Keratinocyte (primary cell): Measurements from ENCODE around the gene BLMH. TPM values are rescaled to one million over a fixed set of nuclear protein-coding genes. Genes with fewer than 3 reads are reported as not detected.

Experiments
- DNase-seq: peaks from one replicate; pipeline ENCODE4 v3.0.0-alpha.2; 2011; ENCODE audit warnings: low read depth, missing footprints, low spot score
- FAIRE-seq: peaks from 2 replicates; lab custom pipeline; 2011; peaks lifted over from hg19 to GRCh38; lab: Jason Lieb, UNC
- H2AFZ ChIP-seq: 2 replicates; pipeline ENCODE4 v1.6.0; 2012; ENCODE audit warnings: low read length, control low read depth, inconsistent platforms; ENCODE audit not compliant: control insufficient read depth
- H3K27ac ChIP-seq: 2 replicates; pipeline ENCODE4 v1.5.1; 2011; ENCODE audit warnings: low read length; ENCODE audit not compliant: control insufficient read depth, insufficient read depth
- H3K27me3 ChIP-seq: 3 replicates; pipeline ENCODE4 v1.6.0; 2011; ENCODE audit warnings: low read length; ENCODE audit not compliant: control insufficient read depth, insufficient read depth; ENCODE audit errors: extremely low read depth
- H3K36me3 ChIP-seq, 2 experiments: 2 replicates in 1 of 2; 3 replicates in 1 of 2; pipeline ENCODE4 v1.5.1; 2011; ENCODE audit warnings: low read length in 2 of 2, mild to moderate bottlenecking in 1 of 2; ENCODE audit not compliant: control insufficient read depth in 2 of 2, insufficient read depth in 2 of 2; ENCODE audit errors: extremely low read depth in 1 of 2
- H3K4me1 ChIP-seq: 3 replicates; pipeline ENCODE4 v1.5.1; 2011; ENCODE audit warnings: low read length; ENCODE audit not compliant: control insufficient read depth, insufficient read depth; ENCODE audit errors: extremely low read depth
- H3K4me2 ChIP-seq: 3 replicates; pipeline ENCODE4 v1.6.0; 2011; ENCODE audit warnings: low read depth, low read length; ENCODE audit not compliant: control insufficient read depth, insufficient read depth; ENCODE audit errors: extremely low read depth
- H3K4me3 ChIP-seq, 3 experiments: fragments of 200-600 bp in 1 of 3; sonication (generic) in 1 of 3; 2 replicates in 2 of 3; 3 replicates in 1 of 3; pipeline ENCODE4 v1.5.1; 2011 to 2016; ENCODE audit warnings: low read length in 3 of 3, mild to moderate bottlenecking in 3 of 3, control low read depth in 2 of 3, inconsistent platforms in 1 of 3, low read depth in 1 of 3, mixed read lengths in 1 of 3, mixed run types in 1 of 3, moderate library complexity in 1 of 3; ENCODE audit not compliant: control insufficient read depth in 2 of 3, insufficient read depth in 2 of 3; ENCODE audit errors: extremely low read depth in 1 of 3
- H3K79me2 ChIP-seq: 2 replicates; pipeline ENCODE4 v1.6.0; 2012; ENCODE audit warnings: low read length; ENCODE audit not compliant: control insufficient read depth, insufficient read depth
- H3K9ac ChIP-seq: 3 replicates; pipeline ENCODE4 v1.6.0; 2011; ENCODE audit warnings: low read length; ENCODE audit not compliant: control insufficient read depth, insufficient read depth; ENCODE audit errors: extremely low read depth
- H3K9me1 ChIP-seq: 3 replicates; pipeline ENCODE4 v1.6.0; 2011; ENCODE audit warnings: low read length; ENCODE audit not compliant: control insufficient read depth, insufficient read depth; ENCODE audit errors: extremely low read depth
- H3K9me3 ChIP-seq: 2 replicates; pipeline ENCODE4 v1.5.1; 2012; ENCODE audit warnings: low read depth, low read length; ENCODE audit not compliant: control insufficient read depth
- H4K20me1 ChIP-seq: 3 replicates; pipeline ENCODE4 v1.6.0; 2011; ENCODE audit warnings: low read length; ENCODE audit not compliant: control insufficient read depth, insufficient read depth; ENCODE audit errors: extremely low read depth
- EZH2 ChIP-seq: IDR thresholded peaks from one replicate; pipeline ENCODE4 v1.6.1; 2012; ENCODE audit warnings: inconsistent platforms, mild to moderate bottlenecking, low read length, moderate library complexity
- dilution Hi-C: fragments of 300-500 bp; cut with MboI; formaldehyde crosslinking; loops from one replicate; pipeline ENCODE4 v1.7.0; 2020; ENCODE audit warnings: low sequenced_read_pairs; ENCODE audit not compliant: extremely low pct_ligation_motif_present
- polyA plus RNA-seq, 5 experiments: library from polyadenylated mRNA; depleted of rRNA in 3 of 5; stranded (reverse) in 3 of 5; stranded (forward) in 1 of 5; unstranded in 1 of 5; fragments of >200 nt; gene quantifications; 1 replicate in 1 of 5; 2 replicates in 3 of 5; 3 replicates in 1 of 5; pipeline versions ENCODE4 v1.2.1 to v1.2.3, GENCODE V29; 2011 to 2012; ENCODE audit warnings: missing spikeins in 2 of 5, low read depth in 1 of 5, low replicate concordance in 1 of 5
- TF ChIP-seq, protein P1 (sequence below), 3 experiments: IDR thresholded peaks in 1 of 3; conservative IDR thresholded peaks in 1 of 3; optimal IDR thresholded peaks in 1 of 3; 2 replicates in 2 of 3; 3 replicates in 1 of 3; pipeline versions ENCODE3 to v1.5.1; 2011; ENCODE audit warnings: low read length in 3 of 3, mild to moderate bottlenecking in 3 of 3, moderate library complexity in 2 of 3, control low read depth in 1 of 3, inconsistent platforms in 1 of 3; ENCODE audit not compliant: insufficient read depth in 2 of 3; ENCODE audit errors: extremely low read depth in 1 of 3

Gene BLMH
- polyA plus RNA-seq, 1 donor (not counting 4 experiments of a cell fraction or from before 2014, with no cell fraction given), result 4.2 TPM

DNA sequence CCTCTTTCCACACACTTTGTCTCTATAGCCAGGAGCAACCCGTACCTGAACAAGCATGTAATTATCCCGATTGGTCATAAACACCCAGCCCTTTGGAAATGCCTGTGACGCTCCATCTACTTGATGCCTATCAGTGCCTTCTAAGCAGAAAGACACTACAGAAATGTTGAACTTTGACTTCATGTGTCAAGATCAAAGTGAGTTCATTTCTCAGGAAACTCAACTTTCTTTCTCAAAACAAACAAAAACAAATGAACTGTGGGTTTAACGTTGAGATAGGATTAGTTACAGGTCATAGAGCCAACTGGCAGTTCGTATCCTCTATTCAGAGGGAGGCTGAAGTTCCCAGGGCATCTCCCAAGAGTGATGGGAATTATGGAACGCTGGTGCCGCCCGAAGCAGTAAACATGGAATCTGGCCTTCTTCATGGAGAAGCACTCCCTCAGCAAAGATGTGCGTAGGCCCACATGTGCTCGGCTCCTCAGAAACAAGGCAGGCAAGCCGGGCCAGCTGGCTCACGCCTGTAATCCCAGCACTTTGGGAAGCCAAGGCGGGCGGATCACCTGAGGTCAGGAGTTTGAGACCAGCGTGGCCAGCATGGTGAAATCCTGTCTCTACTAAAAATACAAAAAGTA, 65.7 kb downstream of the BLMH start:
- Histone ChIP-seq H3K4me2 (no peak overlapping the region), H3K9me3 (no peaks in the 10 kb centered on the region), H3K27me3 (peaks cover 12% of the 10 kb centered on the region), H3K4me1 (peaks cover 35% of the 10 kb centered on the region), H4K20me1 (no peaks in the 10 kb centered on the region), H3K9ac (no peak overlapping the region), H3K79me2 (no peaks in the 10 kb centered on the region), H3K4me3 (no peak overlapping the region), H3K27ac (no peak overlapping the region), H3K9me1 (no peaks in the 10 kb centered on the region), H2AFZ (no peak overlapping the region), H3K36me3 (no peaks in the 10 kb centered on the region)
- FAIRE-seq (no peak), DNase-seq (no peak)
- TF ChIP-seq, protein P1, sequence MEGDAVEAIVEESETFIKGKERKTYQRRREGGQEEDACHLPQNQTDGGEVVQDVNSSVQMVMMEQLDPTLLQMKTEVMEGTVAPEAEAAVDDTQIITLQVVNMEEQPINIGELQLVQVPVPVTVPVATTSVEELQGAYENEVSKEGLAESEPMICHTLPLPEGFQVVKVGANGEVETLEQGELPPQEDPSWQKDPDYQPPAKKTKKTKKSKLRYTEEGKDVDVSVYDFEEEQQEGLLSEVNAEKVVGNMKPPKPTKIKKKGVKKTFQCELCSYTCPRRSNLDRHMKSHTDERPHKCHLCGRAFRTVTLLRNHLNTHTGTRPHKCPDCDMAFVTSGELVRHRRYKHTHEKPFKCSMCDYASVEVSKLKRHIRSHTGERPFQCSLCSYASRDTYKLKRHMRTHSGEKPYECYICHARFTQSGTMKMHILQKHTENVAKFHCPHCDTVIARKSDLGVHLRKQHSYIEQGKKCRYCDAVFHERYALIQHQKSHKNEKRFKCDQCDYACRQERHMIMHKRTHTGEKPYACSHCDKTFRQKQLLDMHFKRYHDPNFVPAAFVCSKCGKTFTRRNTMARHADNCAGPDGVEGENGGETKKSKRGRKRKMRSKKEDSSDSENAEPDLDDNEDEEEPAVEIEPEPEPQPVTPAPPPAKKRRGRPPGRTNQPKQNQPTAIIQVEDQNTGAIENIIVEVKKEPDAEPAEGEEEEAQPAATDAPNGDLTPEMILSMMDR (optimal IDR thresholded peaks at IDR 0.05 in 1 of 3, IDR thresholded peaks at IDR 0.05 in 1 of 3, conservative IDR thresholded peaks at IDR 0.05 in 1 of 3; ENCODE audit: extremely low read depth in 1 of 3, insufficient read depth in 2 of 3, low read length in 3 of 3), result no peak
- no peak for TF ChIP-seq EZH2
- dilution Hi-C loops, result no loop called here

GRCh38 chr17:30225112-30225511, 66.6 kb downstream of the BLMH start:
- peak; percentile 70 for FAIRE-seq

More at GRCh38 chr17:30225112-30225511, 66.6 kb downstream of the BLMH start:
- H3K27ac ChIP-seq, result no peak overlapping the region
- H3K4me3 ChIP-seq, result no peak overlapping the region
- no peaks in the 10 kb centered on the region for H4K20me1 ChIP-seq
- H3K9ac ChIP-seq, result no peak overlapping the region
- TF ChIP-seq, protein P1 (optimal IDR thresholded peaks at IDR 0.05 in 1 of 3, IDR thresholded peaks at IDR 0.05 in 1 of 3, conservative IDR thresholded peaks at IDR 0.05 in 1 of 3; ENCODE audit: extremely low read depth in 1 of 3, insufficient read depth in 2 of 3, low read length in 3 of 3), result no peak
- no peak for TF ChIP-seq EZH2
- H3K27me3 ChIP-seq, result peaks cover 19% of the 10 kb centered on the region
- dilution Hi-C loops, result no loop called here
- H3K36me3 ChIP-seq, result no peaks in the 10 kb centered on the region
- H3K79me2 ChIP-seq, result no peaks in the 10 kb centered on the region
- no peak for DNase-seq
- H2AFZ ChIP-seq, result no peak overlapping the region
- H3K4me1 ChIP-seq, result peaks cover 35% of the 10 kb centered on the region
- no peaks in the 10 kb centered on the region for H3K9me1 ChIP-seq
- peak overlapping the region; percentile 5 for H3K4me2 ChIP-seq
- no peaks in the 10 kb centered on the region for H3K9me3 ChIP-seq
